Activated CD4-positive, alpha-beta T cell treated with anti-CD3 and anti-CD28 coated beads, Interleukin-2, amount 50 U/mL, for 48 hours (primary cell): ENCODE data around the gene IGF2BP3.

Source experiments
- DNase-seq, 2 experiments: peaks; one replicate each; pipeline ENCODE4 v3.0.0-alpha.2; 2020

IGF2BP3 gene

DNA sequence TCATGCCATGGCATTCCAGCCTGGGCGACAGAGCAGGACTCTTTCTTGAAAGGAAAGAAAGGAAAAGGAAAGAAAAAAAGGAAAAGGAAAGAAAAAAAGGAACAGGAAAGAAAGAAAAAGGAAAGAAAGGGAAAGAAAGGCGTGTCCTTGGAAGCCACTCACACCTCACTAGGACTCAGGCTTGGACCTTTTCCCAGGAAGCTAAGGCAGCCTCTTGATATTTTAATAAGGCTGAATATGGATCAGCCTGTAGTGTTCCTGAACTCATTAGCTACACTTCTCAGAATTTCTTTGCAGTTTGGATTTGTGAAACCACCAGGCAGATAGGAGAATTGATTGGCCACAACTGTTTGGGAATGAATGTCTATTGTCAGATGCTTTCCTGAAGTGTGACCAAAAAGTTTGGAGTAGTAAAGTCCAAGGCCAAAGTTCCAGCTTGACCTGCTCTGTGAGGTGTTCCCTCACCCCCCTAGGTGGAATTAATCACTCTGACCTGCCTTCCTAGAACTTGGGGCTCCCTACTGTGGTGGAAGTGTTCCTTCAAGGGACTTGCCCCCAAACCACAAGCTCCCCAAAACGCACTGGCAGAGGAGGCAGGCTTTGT lies 178.2 kb downstream of the IGF2BP3 start:
- no peak for DNase-seq

DNA sequence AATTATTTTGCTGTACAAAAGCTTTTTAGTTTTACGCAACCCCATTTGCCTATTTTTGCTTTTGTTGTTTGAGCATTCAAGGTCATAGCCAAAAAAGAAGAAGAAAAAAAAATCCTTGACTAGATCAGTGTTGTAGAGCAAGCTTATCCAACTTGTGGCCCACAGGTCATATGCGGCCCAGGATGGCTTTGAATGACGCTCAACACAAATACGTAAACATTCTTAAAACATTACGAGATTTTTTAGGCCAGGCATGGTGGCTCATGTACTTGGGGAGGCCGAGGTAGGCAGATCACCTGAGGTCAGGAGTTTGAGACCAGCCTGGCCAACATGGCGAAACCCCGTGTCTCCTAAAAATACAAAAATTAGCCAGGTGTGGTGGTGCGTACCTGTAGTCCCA lies 179.3 kb downstream of the IGF2BP3 start:
- DNase-seq = no peak

DNA sequence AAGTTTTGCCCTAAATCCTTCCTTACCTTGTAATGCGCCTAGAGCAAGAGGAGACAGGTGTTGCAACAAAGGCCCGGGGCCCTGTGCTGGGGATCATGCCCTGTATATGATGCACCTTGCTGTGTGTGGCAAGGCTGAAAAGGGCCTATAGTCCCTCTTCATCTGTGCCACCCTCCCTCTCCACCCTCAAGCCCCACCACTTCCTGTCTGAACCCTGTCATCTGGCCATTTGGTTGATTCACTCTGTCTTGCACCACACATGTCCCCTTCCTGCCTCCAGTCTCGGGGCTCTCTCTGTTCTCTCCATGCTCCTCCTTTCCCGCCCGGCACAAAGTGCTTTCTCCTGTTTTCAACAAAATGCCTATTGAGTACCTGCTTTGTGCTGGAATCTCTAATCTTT lies 182.7 kb downstream of the IGF2BP3 start:
- peak in 1 of 2 experiments; percentile 6 for DNase-seq

DNA sequence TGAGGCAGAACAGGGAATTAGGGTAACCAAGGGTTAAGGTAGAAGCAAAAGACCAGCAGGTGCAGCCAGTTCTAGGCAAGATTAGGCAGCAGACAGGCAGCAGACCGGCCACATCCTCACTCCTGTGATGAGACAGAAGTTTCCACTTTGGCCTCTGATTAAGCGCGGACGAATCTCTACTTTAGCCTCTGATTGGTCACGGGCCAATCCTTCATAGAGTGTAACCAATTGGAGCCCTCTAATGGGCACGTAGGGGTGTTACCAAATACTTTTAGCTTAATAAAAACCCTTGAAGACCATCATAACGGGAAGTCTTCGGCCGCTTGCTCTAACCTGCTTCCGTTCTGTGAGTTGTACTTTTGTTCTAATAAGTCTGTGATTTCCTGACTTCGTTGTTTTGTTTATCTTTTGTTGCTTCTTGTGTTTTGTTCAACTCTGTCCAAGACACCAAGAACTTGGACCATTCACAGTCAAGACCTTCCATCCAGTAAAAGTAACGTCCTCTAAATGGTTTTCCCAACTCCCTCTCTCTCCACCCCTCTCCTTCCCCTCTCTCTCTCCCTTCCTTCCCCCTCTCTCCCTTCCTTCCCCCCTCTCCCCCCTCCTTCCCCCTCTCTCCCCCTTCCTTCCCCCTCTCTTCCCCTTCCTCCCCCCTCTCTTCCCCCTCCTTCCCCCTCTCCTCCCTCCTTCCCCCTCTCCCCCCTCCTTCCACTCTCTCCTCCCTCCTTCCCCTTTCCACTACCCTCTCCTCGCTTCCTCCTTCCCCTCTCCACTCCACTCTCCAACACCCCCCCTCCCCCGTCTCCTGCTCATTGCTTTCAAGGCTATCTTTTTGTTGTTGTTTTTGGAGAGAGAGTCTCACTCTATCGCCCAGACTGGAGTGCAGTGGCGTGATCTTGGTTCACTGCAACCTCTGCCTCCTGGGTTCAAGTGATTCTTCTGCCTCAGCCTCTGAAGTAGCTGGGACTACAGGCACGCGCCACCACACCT lies 184.3 kb downstream of the IGF2BP3 start:
- no peak for DNase-seq

DNA sequence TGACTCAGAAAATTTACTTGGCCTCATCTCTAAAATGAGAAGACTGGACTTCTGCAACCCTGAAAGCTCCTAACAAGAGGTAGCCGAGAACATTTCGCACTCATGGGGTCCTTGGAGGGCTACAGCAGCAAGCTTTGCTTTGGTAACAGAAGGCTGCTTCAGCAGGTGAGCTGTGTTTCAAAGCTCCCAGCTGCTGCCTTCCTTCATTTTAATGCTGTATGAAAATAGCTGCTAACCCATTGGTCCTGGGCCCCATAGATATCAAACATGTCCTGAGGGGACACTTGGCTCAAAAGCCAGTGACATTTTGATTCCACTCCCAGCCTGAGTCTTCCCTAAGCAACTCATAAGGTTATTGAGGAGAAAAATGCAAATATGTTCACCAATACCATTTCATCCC lies 185.4 kb downstream of the IGF2BP3 start:
- DNase-seq = no peak

DNA sequence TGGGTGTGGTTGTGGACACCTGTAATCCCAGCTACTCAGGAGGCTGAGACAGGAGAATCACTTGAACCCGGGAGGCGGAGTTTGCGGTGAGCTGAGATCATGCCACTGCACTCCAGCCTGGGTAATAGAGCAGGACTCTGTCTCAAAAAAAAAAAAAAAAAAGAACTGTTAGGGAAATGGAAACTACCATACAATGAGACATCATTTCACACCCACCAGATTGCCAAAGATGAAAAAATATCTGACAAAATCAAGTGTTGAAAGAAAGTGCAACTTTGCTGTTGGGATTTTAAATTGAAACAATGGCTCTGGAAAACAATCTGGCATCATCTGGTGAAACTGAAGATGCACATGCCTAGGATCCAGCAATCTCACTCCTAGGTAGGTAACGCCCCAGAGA lies 187.2 kb downstream of the IGF2BP3 start:
- DNase-seq = no peak

DNA sequence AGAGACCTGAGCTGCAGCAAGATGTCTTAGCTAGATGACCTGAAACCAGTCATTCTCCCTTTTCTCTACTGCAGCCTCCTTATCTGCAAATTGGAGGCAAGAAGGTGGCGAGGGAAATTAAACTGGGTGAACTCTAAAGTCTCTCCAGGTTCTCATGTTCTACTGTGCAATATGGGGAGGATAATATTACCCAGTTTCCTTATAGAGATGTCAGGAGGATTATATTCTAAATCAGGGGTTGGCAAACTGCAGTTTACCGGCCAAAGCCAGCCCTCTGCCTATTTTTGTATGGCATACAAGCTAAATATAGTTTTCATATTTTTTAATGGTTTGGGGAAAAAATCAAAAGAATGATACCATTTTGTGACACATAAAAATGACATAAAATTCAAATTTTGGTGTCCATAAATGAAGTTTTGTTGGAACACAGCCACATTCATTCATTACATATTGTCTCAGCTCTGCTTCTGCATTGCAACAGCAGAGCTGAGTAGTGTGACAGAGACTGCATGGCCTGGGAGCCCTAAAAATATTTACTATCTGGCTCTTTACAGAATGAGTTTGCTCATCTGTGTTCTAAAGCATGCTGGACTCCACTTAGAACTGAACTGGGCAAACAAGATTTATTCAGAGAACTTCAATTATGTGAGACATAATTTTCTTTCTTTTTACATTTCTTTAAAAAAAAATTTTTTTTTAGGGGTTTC lies 190.3 kb downstream of the IGF2BP3 start:
- no peak for DNase-seq

DNA sequence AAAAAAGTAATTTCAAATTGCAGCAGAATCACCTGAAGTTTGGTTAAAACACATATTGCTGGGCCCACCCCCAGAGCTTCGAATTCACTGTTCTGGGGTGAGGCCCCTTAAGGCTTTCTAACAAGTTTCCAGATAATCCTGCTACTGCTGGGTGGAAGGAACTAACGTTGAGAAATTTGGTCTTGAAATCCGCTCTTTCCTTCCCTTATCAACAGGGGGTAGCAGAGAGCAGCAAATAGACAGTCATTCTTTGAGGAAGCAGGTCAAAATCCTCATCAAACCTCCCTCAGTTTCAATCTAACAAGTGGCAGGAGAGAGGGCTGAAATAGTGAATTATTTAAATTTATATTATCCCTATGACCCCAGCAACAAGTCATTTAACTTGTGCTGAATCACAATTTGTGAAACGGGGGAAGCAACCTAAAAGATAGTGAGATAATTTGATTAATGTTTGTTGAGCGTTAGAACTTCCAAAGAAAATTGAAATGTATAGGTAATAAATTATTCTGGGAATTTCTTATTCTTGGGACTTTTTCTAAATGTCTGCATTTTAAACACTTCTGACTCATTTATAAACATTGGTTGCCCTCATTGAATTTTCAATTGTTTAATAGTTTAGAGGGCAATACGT lies 192.8 kb downstream of the IGF2BP3 start:
- DNase-seq = no peak

DNA sequence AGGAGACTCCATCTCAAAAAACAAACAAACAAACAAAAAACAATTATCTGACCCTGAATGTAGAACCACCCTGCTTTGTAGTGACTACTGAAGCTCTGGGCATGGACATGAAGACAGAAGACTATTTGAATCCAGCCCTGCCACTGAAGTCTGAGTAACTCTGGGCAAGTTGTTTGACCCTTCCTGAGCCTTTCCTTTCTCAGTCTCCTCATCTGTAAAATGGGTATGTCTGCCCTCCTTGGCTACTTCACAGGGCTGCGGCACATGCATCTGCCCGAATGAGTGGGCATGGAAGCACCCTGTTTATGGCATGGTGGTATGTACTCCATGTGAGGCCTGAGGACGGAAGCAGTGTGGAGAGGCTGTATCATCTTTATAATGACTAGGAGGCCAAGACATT lies 193.3 kb downstream of the IGF2BP3 start:
- no peak for DNase-seq

DNA sequence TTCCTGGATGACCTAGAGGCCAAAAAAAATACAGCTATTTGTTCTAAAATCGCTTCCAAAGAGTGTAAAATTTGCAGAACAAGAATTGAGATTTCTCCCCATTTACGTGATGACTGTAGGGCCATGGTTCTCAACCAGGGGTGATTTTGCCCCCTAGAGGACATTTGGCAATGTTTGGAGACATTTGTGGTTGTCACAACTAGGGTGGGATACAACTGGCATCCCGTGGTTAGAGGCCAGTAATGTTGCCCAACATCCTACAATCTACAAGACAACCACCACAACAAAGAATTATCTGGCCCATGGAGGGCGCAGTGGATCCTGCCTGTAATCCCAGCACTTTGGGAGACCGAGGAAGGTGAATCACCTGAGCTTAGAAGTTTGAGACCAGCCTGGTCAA lies 193.9 kb downstream of the IGF2BP3 start:
- DNase-seq = no peak

DNA sequence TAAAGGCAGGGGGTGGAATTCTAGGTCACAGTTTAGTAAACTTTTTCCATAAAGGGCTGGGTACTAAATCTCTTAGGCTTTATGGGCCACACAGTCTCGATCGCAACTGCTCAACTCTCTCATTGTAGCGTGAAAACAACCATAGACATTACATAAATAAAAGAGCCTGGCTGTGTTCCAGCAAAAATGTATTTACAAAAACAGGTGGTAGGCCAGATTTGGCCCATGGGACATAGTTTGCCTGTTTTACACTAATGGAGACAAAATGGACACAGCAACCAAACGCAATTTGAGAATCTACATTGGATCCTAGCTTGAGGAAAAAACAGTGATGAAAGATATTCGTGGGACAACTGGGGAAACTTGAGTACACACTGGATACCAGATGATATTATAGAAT lies 194.4 kb downstream of the IGF2BP3 start:
- DNase-seq = no peak

DNA sequence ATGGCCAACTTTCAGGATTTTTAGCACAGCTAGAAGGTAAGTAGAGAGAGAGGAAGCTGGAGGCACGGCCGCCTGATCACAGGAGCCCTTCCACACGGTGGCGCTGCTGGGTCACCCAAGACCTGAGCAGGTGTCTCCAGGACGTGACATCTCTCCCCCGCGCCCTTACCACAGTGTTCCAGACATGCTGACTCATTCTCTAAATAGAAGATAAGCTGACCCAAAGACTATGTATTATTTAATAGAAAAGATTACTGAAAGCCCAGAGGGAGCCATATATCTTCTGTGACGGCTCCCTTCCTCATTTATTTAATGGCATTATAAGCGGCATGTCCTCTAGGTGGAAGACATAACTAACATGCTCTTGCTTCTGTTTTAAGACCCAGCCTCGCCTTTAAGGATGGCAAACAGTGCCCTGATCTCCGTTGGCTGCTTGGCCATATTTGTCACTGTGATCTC lies 197.1 kb downstream of the IGF2BP3 start:
- DNase-seq = peak; percentile 96 to 97

DNA sequence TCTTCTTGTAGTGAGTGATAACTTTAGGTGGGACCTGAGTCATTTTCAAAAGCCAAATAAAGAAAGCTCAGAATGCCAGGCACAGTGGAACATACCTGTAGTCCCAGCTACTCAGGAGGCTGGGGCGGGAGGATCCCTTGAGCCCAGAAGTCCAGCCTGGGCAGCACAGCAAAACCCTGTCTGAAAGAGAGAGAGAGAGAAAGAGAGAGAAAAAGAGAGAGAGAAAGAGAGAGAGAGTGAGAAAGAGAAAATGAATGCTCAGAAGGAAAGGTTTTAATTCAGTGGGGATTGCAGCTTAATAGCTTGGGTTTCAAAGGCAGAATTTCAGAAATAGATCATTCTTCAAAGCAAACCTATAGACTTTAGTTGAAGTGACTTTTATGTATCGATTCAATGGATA lies 198.0 kb downstream of the IGF2BP3 start:
- no peak for DNase-seq

DNA sequence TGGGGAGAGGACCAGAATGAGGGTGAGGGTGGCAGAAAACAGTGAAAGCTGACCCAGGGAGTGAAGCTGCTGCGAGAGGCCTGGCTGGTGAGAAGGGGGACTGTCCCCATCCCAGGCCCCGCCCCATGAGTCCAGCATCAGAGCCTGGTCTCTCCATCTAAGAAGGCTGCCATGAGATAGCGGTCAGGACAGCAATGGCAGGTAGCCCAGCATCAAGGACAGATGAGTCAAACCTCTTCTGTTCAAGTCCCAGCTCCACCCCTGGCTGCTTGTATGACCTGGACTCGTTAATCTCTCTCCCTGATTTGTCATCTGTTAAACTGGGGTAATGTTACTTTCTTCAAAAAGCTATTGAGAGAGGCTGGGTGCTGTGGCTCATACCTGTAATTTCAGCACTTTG lies 201.5 kb downstream of the IGF2BP3 start:
- no peak for DNase-seq

DNA sequence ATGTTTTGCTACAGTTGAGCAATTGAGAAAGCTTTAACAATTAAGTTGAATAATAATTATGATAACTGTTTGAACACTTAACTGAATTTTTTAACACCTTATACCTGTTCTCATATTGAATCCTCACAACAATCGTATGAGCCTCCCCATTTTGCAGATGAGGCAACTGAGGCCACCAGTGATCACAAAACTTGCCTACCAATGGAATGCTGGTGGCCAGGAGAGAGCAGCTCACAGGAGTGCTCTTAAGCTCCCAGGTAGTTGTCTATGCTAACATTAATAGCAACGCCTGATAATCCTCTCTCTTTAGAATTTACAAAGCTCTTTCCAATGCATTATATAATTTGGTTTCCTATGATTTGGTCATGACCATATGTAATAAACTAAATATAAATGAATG lies 202.1 kb downstream of the IGF2BP3 start:
- no peak for DNase-seq

DNA sequence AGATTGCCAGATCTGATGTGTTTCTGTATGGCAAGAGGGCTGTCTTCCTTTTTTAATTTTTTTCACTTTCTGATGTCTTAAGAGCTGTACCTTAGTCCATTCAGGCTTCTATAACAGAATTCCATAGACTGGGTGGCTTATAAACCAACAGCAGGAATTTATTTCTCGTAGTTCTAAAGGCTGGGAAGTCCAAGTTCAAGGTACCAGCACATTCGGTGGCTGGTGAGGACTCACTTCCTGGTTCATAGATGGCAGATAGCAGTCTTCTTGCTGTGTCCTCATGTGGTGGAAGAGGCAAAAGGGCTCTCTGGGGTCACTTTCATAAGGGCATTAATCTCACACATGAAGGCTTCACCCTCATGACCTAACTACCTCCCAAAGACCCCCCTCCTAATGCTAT lies 202.9 kb downstream of the IGF2BP3 start:
- no peak for DNase-seq

DNA sequence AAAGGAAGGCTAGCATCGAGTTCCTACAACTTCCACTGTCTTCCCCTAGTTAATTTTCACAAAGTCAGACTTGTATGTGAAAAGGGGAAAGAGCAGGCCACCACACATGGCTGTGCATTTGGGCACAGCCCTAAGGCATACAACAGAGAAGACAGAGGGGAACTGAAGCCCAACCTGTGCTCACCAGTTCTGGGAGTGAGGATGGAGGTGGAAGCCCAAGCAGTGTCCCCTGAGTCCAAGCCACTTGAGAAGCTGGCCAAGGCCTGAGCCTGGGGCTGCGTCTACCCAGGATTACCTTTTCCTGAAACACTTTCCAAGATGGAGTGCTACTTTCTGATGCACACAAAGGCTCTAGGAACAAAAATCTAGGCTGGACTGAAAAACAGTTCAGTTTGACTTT lies 203.4 kb downstream of the IGF2BP3 start:
- DNase-seq = no peak

DNA sequence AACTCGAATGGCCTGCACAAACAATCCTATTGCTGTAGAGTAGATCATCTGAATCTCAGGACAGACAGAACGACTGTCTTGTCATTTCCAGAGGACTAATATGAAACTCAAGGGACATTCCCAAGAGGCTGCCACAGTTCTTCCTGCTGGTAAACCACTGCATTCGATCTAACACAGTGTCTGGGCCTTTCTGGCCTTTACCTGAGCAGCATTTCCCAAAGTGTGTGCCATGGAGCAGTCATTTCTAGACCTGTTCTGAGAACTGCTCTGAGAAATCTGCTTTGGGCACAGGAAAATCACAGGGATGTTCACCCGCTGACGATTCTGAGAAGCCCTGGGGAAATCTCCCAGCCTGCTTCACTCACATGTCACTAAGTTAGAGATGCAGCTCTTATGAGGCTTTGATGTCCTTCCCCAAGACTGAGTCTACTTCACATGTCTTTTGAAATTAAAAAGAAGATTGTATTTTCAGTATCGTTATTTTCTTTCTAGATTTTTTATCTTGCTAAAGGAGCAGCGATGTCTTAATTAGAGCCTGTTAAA lies 205.3 kb downstream of the IGF2BP3 start:
- DNase-seq = peak in 1 of 2 experiments; percentile 28

DNA sequence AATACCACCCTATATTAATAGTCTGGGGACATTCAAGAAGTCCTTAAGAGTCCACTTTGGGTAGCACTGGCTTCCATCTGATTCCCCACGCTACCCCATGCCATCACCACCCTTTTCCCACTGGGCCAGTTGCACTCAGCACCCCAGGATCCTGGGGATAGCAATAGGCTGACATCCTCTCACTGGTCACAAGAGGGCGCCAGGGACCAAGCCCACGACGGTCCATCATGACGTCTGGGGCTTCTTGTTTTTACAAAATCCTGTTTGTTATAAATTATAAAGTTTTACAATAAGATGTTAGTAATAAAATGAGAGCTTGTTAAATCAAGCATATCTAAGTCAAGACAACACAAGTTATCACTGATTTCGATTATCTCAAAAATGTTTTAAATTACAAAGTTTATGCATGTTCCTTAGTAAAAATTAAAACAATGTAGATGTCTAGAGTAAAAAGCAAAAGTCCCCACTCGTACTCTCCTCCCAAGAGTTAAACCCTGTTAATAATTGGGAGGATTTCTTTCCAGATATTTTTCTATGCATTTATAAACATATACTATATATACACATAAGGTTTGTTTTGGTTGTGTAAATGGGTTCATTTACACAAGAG lies 208.3 kb downstream of the IGF2BP3 start:
- peak; percentile 49 to 63 for DNase-seq

DNA sequence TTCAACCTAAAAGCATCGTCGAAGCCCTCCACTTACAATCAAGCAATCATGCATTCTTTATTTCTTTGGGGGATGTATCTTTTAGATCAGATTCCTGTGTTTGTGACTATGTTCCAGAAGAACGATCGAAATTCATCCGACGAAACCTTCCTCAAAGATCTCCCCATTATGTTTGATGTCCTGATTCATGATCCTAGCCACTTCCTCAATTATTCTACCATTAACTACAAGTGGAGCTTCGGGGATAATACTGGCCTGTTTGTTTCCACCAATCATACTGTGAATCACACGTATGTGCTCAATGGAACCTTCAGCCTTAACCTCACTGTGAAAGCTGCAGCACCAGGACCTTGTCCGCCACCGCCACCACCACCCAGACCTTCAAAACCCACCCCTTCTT lies 209.9 kb downstream of the IGF2BP3 start:
- DNase-seq = no peak
